GM10266 (cell line): ENCODE data around the gene C5orf52.
"Not testable (repeated sequence)": the region's sequence is repeated elsewhere in the genome, so short reads cannot be mapped to it uniquely, and the experiment has no call there.

Experiments
- DNase-seq: peaks from one replicate; pipeline ENCODE4 v3.0.0; 2012; ENCODE audit errors: extremely low spot score
- TF ChIP-seq, protein P1 (sequence below): IDR thresholded peaks from 2 replicates; pipeline ENCODE4 v1.5.1; 2012; ENCODE audit warnings: mild to moderate bottlenecking, low read depth; ENCODE audit not compliant: control insufficient read depth, insufficient read depth; ENCODE audit errors: missing control alignments

The C5orf52 gene

DNA sequence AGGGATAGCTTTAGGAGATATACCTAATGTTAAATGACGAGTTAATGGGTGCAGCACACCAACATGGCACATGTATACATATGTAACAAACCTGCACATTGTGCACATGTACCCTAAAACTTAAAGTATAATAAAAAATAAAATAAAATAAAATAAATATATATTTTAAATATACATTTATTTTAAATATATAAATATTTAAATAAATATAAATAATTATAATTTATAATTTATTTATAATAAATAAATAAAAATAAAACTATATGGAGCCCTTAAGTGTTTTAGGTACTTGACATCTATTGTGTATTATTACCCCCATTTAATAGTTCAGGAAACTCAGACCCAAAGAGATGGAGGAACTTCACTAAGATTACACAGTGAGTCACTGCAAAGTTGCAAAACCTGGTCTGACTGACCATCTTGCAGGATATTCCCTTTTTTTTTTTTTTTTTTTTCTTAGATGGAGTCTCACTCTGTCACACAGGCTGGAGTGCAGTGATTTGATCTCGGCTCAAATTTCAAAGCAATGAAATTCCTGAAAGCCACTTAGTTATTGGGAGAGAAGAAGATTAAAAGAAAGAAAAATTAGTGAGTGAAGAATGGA lies 5.8 kb upstream of the C5orf52 start:
- TF ChIP-seq, protein P1, sequence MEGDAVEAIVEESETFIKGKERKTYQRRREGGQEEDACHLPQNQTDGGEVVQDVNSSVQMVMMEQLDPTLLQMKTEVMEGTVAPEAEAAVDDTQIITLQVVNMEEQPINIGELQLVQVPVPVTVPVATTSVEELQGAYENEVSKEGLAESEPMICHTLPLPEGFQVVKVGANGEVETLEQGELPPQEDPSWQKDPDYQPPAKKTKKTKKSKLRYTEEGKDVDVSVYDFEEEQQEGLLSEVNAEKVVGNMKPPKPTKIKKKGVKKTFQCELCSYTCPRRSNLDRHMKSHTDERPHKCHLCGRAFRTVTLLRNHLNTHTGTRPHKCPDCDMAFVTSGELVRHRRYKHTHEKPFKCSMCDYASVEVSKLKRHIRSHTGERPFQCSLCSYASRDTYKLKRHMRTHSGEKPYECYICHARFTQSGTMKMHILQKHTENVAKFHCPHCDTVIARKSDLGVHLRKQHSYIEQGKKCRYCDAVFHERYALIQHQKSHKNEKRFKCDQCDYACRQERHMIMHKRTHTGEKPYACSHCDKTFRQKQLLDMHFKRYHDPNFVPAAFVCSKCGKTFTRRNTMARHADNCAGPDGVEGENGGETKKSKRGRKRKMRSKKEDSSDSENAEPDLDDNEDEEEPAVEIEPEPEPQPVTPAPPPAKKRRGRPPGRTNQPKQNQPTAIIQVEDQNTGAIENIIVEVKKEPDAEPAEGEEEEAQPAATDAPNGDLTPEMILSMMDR, result no peak
- DNase-seq, result no peak

GRCh38 chr5:157668356-157668755 lies 3.0 kb upstream of the C5orf52 start:
- DNase-seq, result no peak
- TF ChIP-seq, protein P1, result no peak

DNA sequence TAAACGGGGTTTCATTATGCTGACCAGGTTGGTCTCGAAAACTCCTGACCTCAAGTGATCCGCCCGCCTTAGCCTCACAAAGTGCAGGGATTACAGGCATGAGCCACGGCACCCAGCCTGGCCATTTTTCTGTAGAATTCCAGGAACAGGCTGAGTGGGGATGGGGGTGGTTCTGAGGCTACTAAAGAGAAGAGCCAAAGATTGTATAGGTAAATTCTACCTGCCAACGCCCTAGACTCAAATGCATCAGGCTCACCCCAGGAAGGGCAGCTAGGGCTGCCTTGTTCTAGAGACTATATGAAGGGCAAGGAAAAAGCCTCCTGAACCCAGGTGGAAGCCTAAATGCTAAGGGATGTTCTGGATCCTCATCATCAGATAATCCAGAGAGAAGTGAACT lies 1.6 kb upstream of the C5orf52 start:
- TF ChIP-seq, protein P1, result no peak
- no peak for DNase-seq

DNA sequence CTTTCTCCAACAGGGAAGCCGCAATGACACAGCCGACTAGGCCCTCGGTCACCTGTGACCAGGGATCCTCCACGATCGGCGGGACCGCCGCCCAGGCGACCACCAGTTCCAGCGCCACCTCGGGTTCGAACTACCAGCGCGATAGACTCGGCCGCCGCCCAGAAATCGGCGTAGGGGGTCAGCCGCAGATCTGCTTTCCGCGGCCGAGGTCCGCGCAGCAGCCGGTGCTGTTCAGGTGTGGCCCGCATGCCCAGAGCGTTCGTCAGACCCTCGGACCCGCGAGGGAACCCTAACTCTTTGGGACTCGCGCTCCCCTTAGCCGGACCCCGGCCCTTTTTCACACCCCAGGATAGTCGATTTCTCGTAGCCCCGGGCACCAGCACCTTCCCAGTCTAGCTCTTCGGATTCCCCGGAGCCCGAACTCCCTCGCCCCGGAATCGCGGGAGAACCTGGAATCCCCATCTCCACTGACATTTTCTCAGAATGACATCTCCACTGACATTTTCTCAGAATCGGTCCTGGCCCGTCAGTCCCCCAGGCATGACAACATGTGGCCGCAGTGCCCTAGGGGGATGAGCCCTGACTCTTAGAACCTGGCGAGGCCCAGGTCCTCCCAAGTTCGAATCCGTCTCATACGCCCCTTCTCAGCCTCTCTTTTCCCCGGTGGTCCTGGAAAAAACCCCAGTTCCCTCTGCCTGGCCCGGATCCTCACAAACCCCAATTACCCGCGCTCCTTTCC lies 428 bp downstream of the C5orf52 start:
- no peak for DNase-seq
- TF ChIP-seq, protein P1, result no peak

DNA sequence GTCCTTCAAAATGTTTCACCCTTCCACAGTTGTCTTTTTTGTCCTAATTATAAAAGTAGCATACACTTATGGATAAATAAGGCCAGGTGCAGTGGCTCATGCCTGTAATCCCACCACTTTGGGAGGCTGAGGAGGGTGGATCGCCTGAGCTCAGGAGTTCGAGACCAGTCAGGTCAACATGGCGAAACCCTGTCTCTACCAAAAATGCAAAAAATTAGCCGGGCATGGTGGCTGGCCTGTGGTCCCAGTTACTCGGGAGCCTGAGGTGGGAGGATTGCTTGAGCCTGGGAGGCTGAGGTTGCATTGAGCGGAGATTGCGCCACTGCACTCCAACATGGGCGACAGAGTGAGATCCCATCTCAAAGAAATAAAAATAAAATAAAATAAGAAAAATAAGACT lies 1.6 kb downstream of the C5orf52 start:
- no peak for DNase-seq
- TF ChIP-seq, protein P1, result no peak

DNA sequence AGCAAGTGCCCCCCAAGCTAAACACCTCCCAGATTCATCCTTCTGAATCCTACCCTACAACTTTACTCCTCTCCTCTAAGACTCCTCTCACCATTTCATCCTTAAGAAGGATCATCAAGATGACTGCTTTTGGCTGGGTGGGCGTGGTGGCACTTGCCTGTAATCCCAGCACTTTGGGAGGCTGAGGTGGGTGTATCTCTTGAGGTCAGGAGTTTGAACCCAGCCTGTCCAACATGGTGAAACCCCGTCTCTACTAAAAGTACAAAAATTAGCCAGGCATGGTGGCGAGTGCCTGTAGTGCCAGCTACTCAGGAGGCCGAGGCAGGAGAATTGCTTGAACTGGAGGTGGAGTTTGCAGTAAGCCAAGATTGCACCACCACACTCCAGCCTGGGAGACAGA lies 3.0 kb downstream of the C5orf52 start:
- DNase-seq, result not testable (repeated sequence)

GRCh38 chr5:157677931-157678330 lies 6.6 kb downstream of the C5orf52 start:
- TF ChIP-seq, protein P1, result no peak
- DNase-seq, result no peak
